ENCODE data around the gene EXOSC7. TPM values are rescaled to one million over a fixed set of nuclear protein-coding genes. Genes with fewer than 3 reads are reported as not detected.

EXOSC7 gene
- total and polyA plus RNA-seq, 9 of the 15 experiments (the other 6 are each of a cell fraction or from before 2014, with no cell fraction given), result 88.5 to 237 (median 112) TPM

- TF ChIP-seq ZBTB33 (CRISPR knock-in tag; IDR thresholded peaks at IDR 0.05), result peak; percentile 90
- TF ChIP-seq GTF3C2 (IDR thresholded peaks at IDR 0.05; ENCODE audit: borderline replicate concordance, extremely low read depth, insufficient read length), result no peak
- TF ChIP-seq RB1 (IDR thresholded peaks at IDR 0.05; ENCODE audit: low read depth), result peak; percentile 89
- TF ChIP-seq ARID1B (IDR thresholded peaks at IDR 0.05), result peak; percentile 53
- TF ChIP-seq ZNF263 (CRISPR knock-in tag; IDR thresholded peaks at IDR 0.05; ENCODE audit: borderline replicate concordance), result peak; percentile 17; the same call in 1 of the 2 replicates
- peak; percentile 79 for TF ChIP-seq ZNF592 (IDR thresholded peaks at IDR 0.05)
- TF ChIP-seq POLR2A (conservative IDR thresholded peaks at IDR 0.05), result no peak
- TF ChIP-seq XRCC5 (IDR thresholded peaks at IDR 0.05; ENCODE audit: low read depth, low read length), result peak; percentile 97
- TF ChIP-seq MYNN (IDR thresholded peaks at IDR 0.05), result peak; percentile 41; the same call in 1 of the 2 replicates
- TF ChIP-seq MYNN (CRISPR knock-in tag; IDR thresholded peaks at IDR 0.05), result no peak
- peak; percentile 63; the same call in 1 of the 2 replicates for TF ChIP-seq TOE1 (IDR thresholded peaks at IDR 0.05; ENCODE audit: borderline replicate concordance)
- no peak for TF ChIP-seq TOE1 (CRISPR knock-in tag; IDR thresholded peaks at IDR 0.05; ENCODE audit: borderline replicate concordance, low read depth)
- TF ChIP-seq PHB (CRISPR knock-in tag; IDR thresholded peaks at IDR 0.05), result no peak
- 0 out of 2 replicates have a peak, but pooled peaks have one; percentile 43 for TF ChIP-seq SMAD4 (CRISPR knock-in tag; conservative IDR thresholded peaks at IDR 0.05)
- TF ChIP-seq PHF21A (IDR thresholded peaks at IDR 0.05; ENCODE audit: borderline replicate concordance, low read depth), result no peak
- peak; percentile 31; the same call in 1 of the 2 replicates for TF ChIP-seq HCFC1 (IDR thresholded peaks at IDR 0.05; ENCODE audit: low read depth, low read length)
- TF ChIP-seq ZNF778 (CRISPR knock-in tag; IDR thresholded peaks at IDR 0.05), result no peak
- no peak for TF ChIP-seq ESRRB (CRISPR knock-in tag; IDR thresholded peaks at IDR 0.05; ENCODE audit: borderline replicate concordance)
Observed at GRCh38 chr3:45037720-45038455, 61.8 kb downstream of the EXOSC7 start (continued).

Data from K562 (cell line).